ENCODE measurements around the gene SERPINA7. TPM values are rescaled to one million over a fixed set of nuclear protein-coding genes. Genes with fewer than 3 reads are reported as not detected.

The SERPINA7 gene
- total and polyA plus RNA-seq, 2 of the 13 experiments (the other 11 are each of a cell fraction or from before 2014, with no cell fraction given), result 315 to 456 TPM

DNA sequence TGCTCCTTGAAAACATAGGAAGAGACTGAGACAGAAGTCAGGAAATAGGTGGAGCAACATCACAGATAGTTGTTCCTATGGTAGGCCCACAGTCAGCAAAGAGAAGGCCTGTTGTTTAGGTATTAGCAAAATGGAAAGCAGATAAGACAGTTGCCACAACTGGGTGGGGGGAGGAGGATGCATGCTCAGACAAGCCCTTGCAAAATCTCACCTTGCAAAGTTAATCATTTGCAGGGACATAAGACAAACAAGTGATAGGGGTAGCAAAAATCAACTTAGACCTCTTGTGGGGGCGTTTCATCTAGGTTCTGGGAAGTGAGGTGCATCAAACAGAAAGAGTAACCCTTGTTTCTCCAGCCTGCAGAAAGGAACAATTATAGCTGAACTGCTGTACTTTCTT is 30.7 kb downstream of the SERPINA7 start (continued):
- TF ChIP-seq ZNF609 (CRISPR knock-in tag; IDR thresholded peaks at IDR 0.05; ENCODE audit: borderline replicate concordance) (peak; percentile 78; the same call in 1 of the 2 replicates), ZNF12 (CRISPR knock-in tag; IDR thresholded peaks at IDR 0.05) (0 out of 2 replicates have a peak, but pooled peaks have one; percentile 10), BCL6 (CRISPR knock-in tag; IDR thresholded peaks at IDR 0.05) (peak; percentile 77), GATA4 (IDR thresholded peaks at IDR 0.05; ENCODE audit: borderline replicate concordance, low read depth) (peak; percentile 94), KAT8 (CRISPR knock-in tag; IDR thresholded peaks at IDR 0.05) (peak; percentile 32; the same call in 1 of the 2 replicates), SP5 (CRISPR knock-in tag; IDR thresholded peaks at IDR 0.05; ENCODE audit: borderline replicate concordance, low read depth) (peak; percentile 86), CEBPG (CRISPR knock-in tag; IDR thresholded peaks at IDR 0.05) (peak; percentile 75), UBTF (CRISPR knock-in tag; IDR thresholded peaks at IDR 0.05) (no peak), EP300 (IDR thresholded peaks at IDR 0.05; ENCODE audit: low read depth in 2 of 2, low read length in 2 of 2) (peak in 1 of 2 experiments; percentile 87; a peak in 2 of 4 replicates), EP300 (CRISPR knock-in tag; IDR thresholded peaks at IDR 0.05; ENCODE audit: borderline replicate concordance) (peak; percentile 83; the same call in 1 of the 2 replicates), ZNF660 (CRISPR knock-in tag; IDR thresholded peaks at IDR 0.05; ENCODE audit: borderline replicate concordance, low read depth) (no peak), DMAP1 (CRISPR knock-in tag; IDR thresholded peaks at IDR 0.05) (0 out of 2 replicates have a peak, but pooled peaks have one; percentile 23), DRAP1 (CRISPR knock-in tag; IDR thresholded peaks at IDR 0.05) (peak; percentile 22; the same call in 1 of the 2 replicates), PHF21A (CRISPR knock-in tag; IDR thresholded peaks at IDR 0.05) (peak; percentile 52; the same call in 1 of the 2 replicates), ZBTB7B (CRISPR knock-in tag; IDR thresholded peaks at IDR 0.05) (peak; percentile 61), IRF2 (CRISPR knock-in tag; IDR thresholded peaks at IDR 0.05) (peak; percentile 52), FOSL2 (CRISPR knock-in tag; IDR thresholded peaks at IDR 0.05) (peak; percentile 53), ZBTB44 (CRISPR knock-in tag; IDR thresholded peaks at IDR 0.05) (no peak), SALL1 (CRISPR knock-in tag; IDR thresholded peaks at IDR 0.05) (peak; percentile 73; the same call in 1 of the 2 replicates), ETV5 (CRISPR knock-in tag; IDR thresholded peaks at IDR 0.05; ENCODE audit: borderline replicate concordance) (peak; percentile 78), ZC3H4 (CRISPR knock-in tag; IDR thresholded peaks at IDR 0.05; ENCODE audit: borderline replicate concordance) (no peak), HNRNPUL1 (IDR thresholded peaks at IDR 0.05; ENCODE audit: low read depth, low read length) (peak; percentile 85; the same call in 1 of the 2 replicates), NR2C2 (CRISPR knock-in tag; IDR thresholded peaks at IDR 0.05; ENCODE audit: borderline replicate concordance) (peak; percentile 15; the same call in 1 of the 2 replicates)

All from HepG2 (cell line).